GM23338 (cell line): ENCODE results near the gene EXD3. TPM values are rescaled to one million over a fixed set of nuclear protein-coding genes. Genes with fewer than 3 reads are reported as not detected.

Source experiments
- ATAC-seq: fragments of 200-7000 bp; cut with Tn5 transposase; 3 replicates; pipeline ENCODE4 v1.9.1; 2020
- DNase-seq: peaks from one replicate; pipeline ENCODE4 v3.0.0-alpha.2; 2015; ENCODE audit warnings: low spot score
- H2AFZ ChIP-seq: fragments of 200-600 bp; sonication (generic); 2 replicates; pipeline ENCODE4 v1.8.0; 2016; ENCODE audit warnings: antibody characterized with exemption, mild to moderate bottlenecking, moderate library complexity
- H3F3A ChIP-seq: fragments of 200-600 bp; sonication (generic); replicated peaks from 2 replicates; pipeline ENCODE4 v1.8.0; 2017; ENCODE audit warnings: antibody characterized with exemption, mixed run types, low read depth
- H3K27ac ChIP-seq: fragments of 200-600 bp; sonication (generic); 2 replicates; pipeline ENCODE4 v1.6.1; 2016; ENCODE audit warnings: low read depth
- H3K27me3 ChIP-seq: fragments of 200-600 bp; sonication (generic); 2 replicates; pipeline ENCODE4 v1.8.0; 2016; ENCODE audit warnings: mild to moderate bottlenecking, mixed run types, moderate library complexity; ENCODE audit not compliant: insufficient read depth
- H3K36me3 ChIP-seq: fragments of 200-600 bp; sonication (generic); 2 replicates; pipeline ENCODE4 v1.8.0; 2016; ENCODE audit warnings: mild to moderate bottlenecking; ENCODE audit not compliant: insufficient read depth
- H3K4me1 ChIP-seq: fragments of 200-600 bp; sonication (generic); 2 replicates; pipeline ENCODE4 v1.8.0; 2016; ENCODE audit warnings: mild to moderate bottlenecking, moderate library complexity; ENCODE audit not compliant: insufficient read depth
- H3K4me2 ChIP-seq: fragments of 200-600 bp; sonication (generic); 2 replicates; pipeline ENCODE4 v1.7.1; 2017; ENCODE audit warnings: mixed run types
- H3K4me3 ChIP-seq: fragments of 200-600 bp; sonication (generic); 2 replicates; pipeline ENCODE4 v1.6.1; 2016; ENCODE audit warnings: mixed run types
- H3K79me2 ChIP-seq: fragments of 200-600 bp; sonication (generic); replicated peaks from 2 replicates; pipeline ENCODE4 v1.8.0; 2017; ENCODE audit warnings: mild to moderate bottlenecking; ENCODE audit not compliant: insufficient read depth
- H3K9me2 ChIP-seq: fragments of 200-600 bp; sonication (generic); 2 replicates; pipeline ENCODE4 v1.8.0; 2017; ENCODE audit not compliant: insufficient read depth
- H4K20me1 ChIP-seq: fragments of 200-600 bp; sonication (generic); replicated peaks from 2 replicates; pipeline ENCODE4 v1.8.0; 2017; ENCODE audit warnings: mild to moderate bottlenecking; ENCODE audit not compliant: insufficient read depth
- H3K27ac Mint-ChIP-seq: 2 replicates; pipeline ENCODE4 v1.8.0; 2020; ENCODE audit warnings: inconsistent platforms, mild to moderate bottlenecking, moderate library complexity, mixed read lengths
- H3K27me3 Mint-ChIP-seq: 3 replicates; pipeline ENCODE4 v1.8.0; 2022; ENCODE audit warnings: low read depth, mild to moderate bottlenecking, moderate library complexity, mixed read lengths, inconsistent platforms; ENCODE audit not compliant: insufficient read depth, poor library complexity
- H3K36me3 Mint-ChIP-seq: 3 replicates; pipeline ENCODE4 v1.8.0; 2021; ENCODE audit warnings: low read depth, mild to moderate bottlenecking, inconsistent platforms, moderate library complexity, mixed read lengths
- H3K4me1 Mint-ChIP-seq: 3 replicates; pipeline ENCODE4 v1.8.0; 2020; ENCODE audit warnings: mild to moderate bottlenecking, inconsistent platforms, mixed read lengths
- H3K4me3 Mint-ChIP-seq: 3 replicates; pipeline ENCODE4 v1.8.0; 2021; ENCODE audit warnings: moderate library complexity, mild to moderate bottlenecking, inconsistent platforms, mixed read lengths
- H3K9me3 Mint-ChIP-seq: 3 replicates; pipeline ENCODE4 v1.8.0; 2020; ENCODE audit warnings: moderate library complexity, mild to moderate bottlenecking, inconsistent platforms, mixed read lengths
- CREB1 ChIP-seq: fragments of 250-450 bp; sonication (Bioruptor Pico); IDR thresholded peaks from 2 replicates; pipeline ENCODE4 v1.5.0; 2020; ENCODE audit warnings: low read depth, mild to moderate bottlenecking, moderate library complexity
- CTCF ChIP-seq, 2 experiments: fragments of 200-600 bp in 1 of 2; sonication (generic) in 1 of 2; conservative IDR thresholded peaks; 2 replicates each; pipeline versions ENCODE4 v1.5.1 to v1.6.1; 2016 to 2017; ENCODE audit warnings: antibody characterized with exemption in 2 of 2, low read depth in 2 of 2, mild to moderate bottlenecking in 2 of 2, moderate library complexity in 1 of 2
- EZH2 ChIP-seq: fragments of 200-600 bp; sonication (generic); IDR thresholded peaks from one replicate; pipeline ENCODE4 v1.8.0; 2017; ENCODE audit warnings: antibody characterized with exemption, mild to moderate bottlenecking, low read depth; ENCODE audit not compliant: unreplicated experiment
- EZH2phosphoT487 ChIP-seq: fragments of 200-600 bp; sonication (generic); IDR thresholded peaks from one replicate; pipeline ENCODE4 v1.8.1; 2018; ENCODE audit warnings: antibody characterized with exemption; ENCODE audit not compliant: unreplicated experiment
- JUNB ChIP-seq: IDR thresholded peaks from one replicate; pipeline ENCODE4 v1.6.1; 2016; ENCODE audit warnings: antibody characterized with exemption; ENCODE audit not compliant: unreplicated experiment
- NANOG ChIP-seq: IDR thresholded peaks from 2 replicates; pipeline ENCODE4 v1.6.1; 2016; ENCODE audit warnings: antibody characterized with exemption, borderline replicate concordance
- POLR2AphosphoS5 ChIP-seq: IDR thresholded peaks from 2 replicates; pipeline ENCODE4 v1.6.1; 2016; ENCODE audit warnings: antibody characterized with exemption, low read depth
- REST ChIP-seq: IDR thresholded peaks from one replicate; pipeline ENCODE4 v1.6.1; 2018; ENCODE audit warnings: antibody characterized with exemption; ENCODE audit not compliant: unreplicated experiment
- STAT1 ChIP-seq: IDR thresholded peaks from one replicate; pipeline ENCODE4 v1.6.1; 2016; ENCODE audit warnings: antibody characterized with exemption; ENCODE audit not compliant: unreplicated experiment
- ZNF114 ChIP-seq: fragments of 250-450 bp; sonication (Bioruptor Pico); IDR thresholded peaks from 2 replicates; pipeline ENCODE4 v1.5.0; 2020; ENCODE audit warnings: mild to moderate bottlenecking, moderate library complexity
- ZNF331 ChIP-seq: fragments of 250-450 bp; sonication (Bioruptor Pico); IDR thresholded peaks from 2 replicates; pipeline ENCODE4 v1.5.0; 2020; ENCODE audit warnings: low read depth, mild to moderate bottlenecking, moderate library complexity
- ZNF462 ChIP-seq: fragments of 250-450 bp; sonication (Bioruptor Pico); IDR thresholded peaks from 2 replicates; pipeline ENCODE4 v1.5.0; 2020; ENCODE audit warnings: mild to moderate bottlenecking, moderate library complexity
- polyA plus RNA-seq: library from polyadenylated mRNA; unstranded; fragments of >200 nt; fragmentation: Nextera tagmentation; extraction: Ambion mirVana; gene quantifications from 2 replicates; pipeline ENCODE4 v1.2.1, GENCODE V29; 2016
- total RNA-seq: library from RNA; depleted of rRNA; stranded (reverse); fragments of >200 nt; shearing (Covaris generic); gene quantifications from 2 replicates; pipeline ENCODE4 v1.2.3, GENCODE V29; 2014
- TF ChIP-seq, protein P1 (sequence below): IDR thresholded peaks from 2 replicates; pipeline ENCODE4 v1.6.1; 2016; ENCODE audit warnings: antibody characterized with exemption

Gene EXD3
- total and polyA plus RNA-seq, 2 experiments from 2014 or later, result 3.6 to 9.7 TPM

DNA sequence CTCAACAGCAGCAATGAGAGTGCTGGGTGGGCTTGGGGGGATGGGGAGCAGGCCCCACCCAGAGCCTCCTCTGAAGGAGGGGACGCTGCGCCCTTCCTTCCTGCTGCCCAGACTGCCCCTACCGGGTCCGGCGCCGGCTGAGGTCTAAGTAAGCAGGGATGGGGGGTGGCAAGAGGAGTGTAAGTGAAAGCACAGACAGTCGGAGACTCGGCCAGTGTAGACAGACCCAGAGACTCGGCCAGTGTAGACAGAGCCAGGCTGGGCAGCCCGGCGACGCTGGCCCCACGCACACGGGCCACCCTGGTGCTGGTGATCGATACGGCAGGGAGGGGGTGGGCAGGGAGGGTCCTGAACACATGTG lies 25.6 kb upstream of the EXD3 start:
- H3K36me3 Mint-ChIP-seq, result peaks cover 3% of the 10 kb centered on the region; the same call in 1 of the 3 replicates
- no peaks in the 10 kb centered on the region for H4K20me1 ChIP-seq
- no peak overlapping the region for H3K27ac Mint-ChIP-seq
- no peak overlapping the region for H3K4me3 Mint-ChIP-seq
- no peak overlapping the region for H2AFZ ChIP-seq
- H3K4me1 ChIP-seq, result no peaks in the 10 kb centered on the region
- H3K27me3 Mint-ChIP-seq, result peaks cover 4% of the 10 kb centered on the region
- no peaks in the 10 kb centered on the region; the same call in 2 of the 3 replicates for H3K9me3 Mint-ChIP-seq
- no peak overlapping the region for H3K4me2 ChIP-seq
- 0 out of 2 replicates have a peak, but pooled peaks cover 4% of the 10 kb centered on the region for H3F3A ChIP-seq
- no peak overlapping the region for H3K27ac ChIP-seq
- ATAC-seq (no peak), DNase-seq (no peak)
- peaks cover 3% of the 10 kb centered on the region for H3K4me1 Mint-ChIP-seq
- no peaks in the 10 kb centered on the region for H3K9me2 ChIP-seq
- no peaks in the 10 kb centered on the region for H3K27me3 ChIP-seq
- no peaks in the 10 kb centered on the region for H3K79me2 ChIP-seq
- peaks cover 6% of the 10 kb centered on the region; the same call in 1 of the 2 replicates for H3K36me3 ChIP-seq
- H3K4me3 ChIP-seq, result no peak overlapping the region
- TF ChIP-seq ZNF462 (CRISPR knock-in tag), result no peak
- TF ChIP-seq JUNB, result no peak
- no peak for TF ChIP-seq CTCF (conservative IDR thresholded peaks at IDR 0.05; ENCODE audit: low read depth in 2 of 2)
- TF ChIP-seq NANOG, result no peak
- no peak for TF ChIP-seq ZNF114 (CRISPR knock-in tag)
- no peak for TF ChIP-seq EZH2
- TF ChIP-seq EZH2phosphoT487, result no peak
- TF ChIP-seq, protein P1, sequence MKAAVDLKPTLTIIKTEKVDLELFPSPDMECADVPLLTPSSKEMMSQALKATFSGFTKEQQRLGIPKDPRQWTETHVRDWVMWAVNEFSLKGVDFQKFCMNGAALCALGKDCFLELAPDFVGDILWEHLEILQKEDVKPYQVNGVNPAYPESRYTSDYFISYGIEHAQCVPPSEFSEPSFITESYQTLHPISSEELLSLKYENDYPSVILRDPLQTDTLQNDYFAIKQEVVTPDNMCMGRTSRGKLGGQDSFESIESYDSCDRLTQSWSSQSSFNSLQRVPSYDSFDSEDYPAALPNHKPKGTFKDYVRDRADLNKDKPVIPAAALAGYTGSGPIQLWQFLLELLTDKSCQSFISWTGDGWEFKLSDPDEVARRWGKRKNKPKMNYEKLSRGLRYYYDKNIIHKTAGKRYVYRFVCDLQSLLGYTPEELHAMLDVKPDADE, result no peak
- TF ChIP-seq POLR2AphosphoS5, result no peak
- TF ChIP-seq REST, result no peak
- TF ChIP-seq STAT1, result no peak
- TF ChIP-seq ZNF331, result no peak
- TF ChIP-seq CREB1 (CRISPR knock-in tag), result no peak
